ENCODE data around the gene JARID2. TPM values are rescaled to one million over a fixed set of nuclear protein-coding genes. Genes with fewer than 3 reads are reported as not detected.

The JARID2 gene
- total RNA-seq, 2 experiments from 2014 or later = 19.3 to 20.1 TPM

DNA sequence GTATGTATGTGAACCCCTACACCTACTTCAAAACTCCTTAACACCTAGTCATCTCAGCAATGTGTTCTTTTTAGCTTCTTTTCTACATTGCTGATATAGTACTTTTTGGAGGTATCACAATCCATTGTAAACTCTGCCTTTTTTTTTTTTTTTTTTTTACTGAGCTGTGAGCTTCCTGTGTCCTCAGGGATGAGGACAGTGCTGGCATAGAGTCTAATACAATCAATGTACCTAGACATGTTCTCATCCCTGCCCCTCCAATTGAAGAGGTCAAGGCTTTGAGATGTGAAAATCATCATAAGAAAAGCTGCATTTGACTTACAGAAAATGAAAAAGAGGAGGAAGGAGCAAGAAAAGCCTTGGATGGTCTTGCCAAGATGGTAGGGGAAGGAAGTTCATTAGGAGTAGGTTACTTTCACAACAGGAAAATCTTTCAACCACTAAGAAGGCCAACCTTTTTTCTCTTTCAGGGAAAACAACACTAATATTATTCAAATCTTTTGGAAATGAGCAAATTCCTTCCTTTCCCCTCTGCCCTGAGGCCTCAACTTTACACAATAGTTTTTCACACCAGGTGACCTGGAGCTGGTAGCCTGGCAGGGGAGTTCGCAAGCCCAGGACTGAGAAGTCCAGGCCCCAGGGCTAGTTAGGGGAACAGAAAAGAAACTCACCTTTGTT lies 2.8 kb upstream of the JARID2 start:
- no peak overlapping the region for H3K4me3 Mint-ChIP-seq

DNA sequence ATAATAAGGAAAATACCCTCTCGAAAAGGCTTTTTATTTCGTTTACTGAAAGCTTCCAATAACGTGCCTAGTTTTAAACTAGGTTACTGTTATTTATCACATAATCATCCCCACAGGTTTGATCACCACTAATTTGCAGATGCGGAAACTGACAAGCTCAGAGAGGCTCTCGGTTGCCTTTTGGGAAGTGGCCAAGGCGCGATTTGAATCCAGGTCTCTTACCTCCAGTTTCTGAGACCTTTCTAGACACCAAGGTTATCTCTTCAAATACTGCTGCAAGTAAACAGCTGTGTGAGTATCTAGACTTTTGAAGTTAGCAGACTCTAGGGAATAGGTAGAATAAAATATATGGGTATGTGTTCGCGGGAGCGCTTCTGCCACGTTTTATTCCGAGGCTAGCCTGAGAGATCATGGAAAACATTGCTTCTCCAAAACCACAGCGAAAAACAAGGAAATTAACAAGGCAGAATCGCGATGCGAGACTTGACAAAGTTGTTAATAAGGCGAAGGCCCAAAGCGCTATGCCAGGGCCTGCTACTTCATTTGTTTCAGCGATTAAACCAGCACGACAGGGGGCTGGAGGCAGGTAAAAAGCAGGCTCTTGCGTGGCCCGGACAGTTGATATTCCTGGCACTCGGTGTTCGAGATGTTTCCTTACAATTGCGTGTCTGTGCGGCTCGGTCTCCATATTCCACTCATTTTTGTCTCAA lies 1.8 kb upstream of the JARID2 start:
- Mint-ChIP-seq H3K4me3 (peak overlapping the region; percentile 73), H3K36me3 (peaks cover 8% of the 10 kb centered on the region), H3K27ac (peak overlapping the region; percentile 48), H3K4me1 (peaks cover 11% of the 10 kb centered on the region), H3K9me3 (no peaks in the 10 kb centered on the region), H3K27me3 (no peaks in the 10 kb centered on the region)
- no peak for DNase-seq

More for the DNA sequence above, 2.8 kb upstream of the JARID2 start:
- H3K9me3 Mint-ChIP-seq = no peaks in the 10 kb centered on the region
- H3K36me3 Mint-ChIP-seq = peaks cover 6% of the 10 kb centered on the region
- H3K27ac Mint-ChIP-seq = no peak overlapping the region
- H3K4me1 Mint-ChIP-seq = peaks cover 9% of the 10 kb centered on the region
- DNase-seq = no peak
- no peaks in the 10 kb centered on the region for H3K27me3 Mint-ChIP-seq

DNA sequence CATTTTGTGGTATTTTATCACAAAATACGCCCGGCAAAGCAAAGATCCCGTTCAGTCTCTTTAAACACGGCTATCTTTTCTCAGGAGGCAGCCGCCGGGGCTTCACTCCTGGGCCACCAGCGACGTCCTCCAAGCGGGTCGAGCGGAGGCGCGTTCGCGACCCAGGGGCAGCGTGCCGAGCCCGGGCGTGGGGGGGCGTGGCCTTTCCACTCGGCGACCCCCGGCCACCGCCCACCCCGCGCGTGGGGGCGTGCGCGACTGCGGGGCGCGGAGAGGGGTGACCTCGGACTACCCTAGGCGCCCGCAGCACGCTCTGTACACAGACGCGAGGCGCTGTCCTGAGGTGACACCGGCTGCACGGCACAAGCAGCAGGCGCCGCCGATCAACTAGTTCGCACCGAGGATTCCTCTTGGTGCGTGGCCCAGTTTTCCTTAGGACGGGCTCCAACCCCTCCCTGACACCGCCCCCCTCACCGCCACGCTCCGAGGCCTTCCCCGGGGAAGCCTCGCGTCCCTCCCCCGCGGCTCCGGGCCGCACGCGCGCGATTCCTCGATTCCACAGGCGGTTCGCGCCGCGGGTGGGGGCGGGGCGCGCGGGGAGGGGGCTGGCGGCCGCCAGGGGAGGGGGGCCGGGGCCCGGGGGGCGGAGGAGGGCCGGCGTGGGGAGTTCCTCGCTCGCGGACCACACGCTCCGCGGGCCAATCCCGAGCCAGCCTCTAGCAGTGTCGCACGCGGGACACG lies 1.1 kb upstream of the JARID2 start:
- Mint-ChIP-seq H3K4me3 (peak overlapping the region; percentile 96), H3K4me1 (peaks cover 15% of the 10 kb centered on the region), H3K9me3 (no peaks in the 10 kb centered on the region), H3K36me3 (peaks cover 8% of the 10 kb centered on the region), H3K27ac (peak overlapping the region; percentile 99), H3K27me3 (no peaks in the 10 kb centered on the region)
- DNase-seq = peak; percentile 63

DNA sequence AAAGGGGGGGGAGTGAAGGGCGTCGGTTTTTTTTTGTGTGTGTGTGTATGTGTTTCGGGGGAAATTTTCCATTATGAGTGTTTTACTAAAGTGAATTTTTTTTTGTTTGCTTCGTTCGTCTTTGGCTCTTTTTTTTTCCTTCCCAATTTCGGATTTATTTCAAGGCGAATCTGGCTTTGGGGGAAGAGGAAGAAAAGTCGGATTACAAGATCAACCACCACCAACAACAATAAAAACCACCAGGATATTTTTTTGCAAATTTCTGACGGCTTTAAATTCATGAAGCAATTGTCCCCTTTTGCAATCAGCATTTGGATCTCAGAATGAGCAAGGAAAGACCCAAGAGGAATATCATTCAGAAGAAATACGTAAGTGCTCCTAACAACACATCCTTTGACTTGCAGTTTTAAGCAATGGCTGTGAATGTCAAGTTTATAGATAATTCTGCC lies 372 bp downstream of the JARID2 start:
- no peaks in the 10 kb centered on the region for H3K9me3 Mint-ChIP-seq
- H3K4me1 Mint-ChIP-seq = peaks cover 27% of the 10 kb centered on the region
- no peaks in the 10 kb centered on the region for H3K27me3 Mint-ChIP-seq
- peak overlapping the region; percentile 96 for H3K4me3 Mint-ChIP-seq
- H3K27ac Mint-ChIP-seq = peak overlapping the region; percentile 99
- peaks cover 18% of the 10 kb centered on the region for H3K36me3 Mint-ChIP-seq
- no peak for DNase-seq

DNA sequence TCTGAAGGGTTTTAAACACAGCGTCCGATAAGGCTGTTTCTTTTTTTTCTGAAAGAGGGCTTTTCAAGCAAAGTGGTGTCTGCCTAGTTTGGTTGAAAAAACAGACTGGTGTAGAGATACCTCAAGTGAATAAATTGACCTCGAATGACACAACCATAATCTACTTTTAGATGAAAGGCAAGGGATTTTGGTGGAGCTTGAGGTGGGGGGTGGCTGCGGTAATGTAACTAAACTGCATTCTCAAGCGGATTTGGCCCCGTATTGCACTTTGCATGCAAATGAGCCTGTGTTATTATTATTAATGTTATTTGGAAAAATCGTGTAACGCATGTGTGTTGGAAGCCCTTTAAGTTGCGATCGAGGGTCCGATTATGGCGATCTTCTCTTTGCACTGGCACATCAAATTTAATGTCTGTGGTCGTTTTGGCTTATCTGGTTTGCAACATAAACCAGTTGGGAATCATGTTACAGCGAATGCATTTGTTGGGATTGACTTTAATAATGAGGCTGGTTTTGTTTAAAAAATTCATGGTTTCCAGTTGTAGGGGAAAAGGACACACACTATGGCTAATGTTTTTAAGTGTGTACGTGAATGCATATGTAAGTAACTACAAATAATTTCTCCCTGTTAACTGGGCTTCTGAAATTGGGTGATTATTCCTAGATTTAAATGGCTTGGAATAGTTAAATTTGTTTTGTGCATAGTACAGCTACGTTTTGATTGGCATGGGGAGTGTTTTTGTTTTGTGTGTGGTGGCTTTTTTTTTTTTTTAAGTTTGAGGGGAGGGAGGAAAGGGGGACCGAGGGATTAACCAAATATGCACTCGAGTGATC lies 1.0 kb downstream of the JARID2 start:
- H3K27me3 Mint-ChIP-seq = no peaks in the 10 kb centered on the region
- DNase-seq = peak; percentile 23
- H3K27ac Mint-ChIP-seq = peak overlapping the region; percentile 99
- H3K4me1 Mint-ChIP-seq = peaks cover 34% of the 10 kb centered on the region
- no peaks in the 10 kb centered on the region for H3K9me3 Mint-ChIP-seq
- H3K4me3 Mint-ChIP-seq = peak overlapping the region; percentile 96
- H3K36me3 Mint-ChIP-seq = peaks cover 24% of the 10 kb centered on the region

DNA sequence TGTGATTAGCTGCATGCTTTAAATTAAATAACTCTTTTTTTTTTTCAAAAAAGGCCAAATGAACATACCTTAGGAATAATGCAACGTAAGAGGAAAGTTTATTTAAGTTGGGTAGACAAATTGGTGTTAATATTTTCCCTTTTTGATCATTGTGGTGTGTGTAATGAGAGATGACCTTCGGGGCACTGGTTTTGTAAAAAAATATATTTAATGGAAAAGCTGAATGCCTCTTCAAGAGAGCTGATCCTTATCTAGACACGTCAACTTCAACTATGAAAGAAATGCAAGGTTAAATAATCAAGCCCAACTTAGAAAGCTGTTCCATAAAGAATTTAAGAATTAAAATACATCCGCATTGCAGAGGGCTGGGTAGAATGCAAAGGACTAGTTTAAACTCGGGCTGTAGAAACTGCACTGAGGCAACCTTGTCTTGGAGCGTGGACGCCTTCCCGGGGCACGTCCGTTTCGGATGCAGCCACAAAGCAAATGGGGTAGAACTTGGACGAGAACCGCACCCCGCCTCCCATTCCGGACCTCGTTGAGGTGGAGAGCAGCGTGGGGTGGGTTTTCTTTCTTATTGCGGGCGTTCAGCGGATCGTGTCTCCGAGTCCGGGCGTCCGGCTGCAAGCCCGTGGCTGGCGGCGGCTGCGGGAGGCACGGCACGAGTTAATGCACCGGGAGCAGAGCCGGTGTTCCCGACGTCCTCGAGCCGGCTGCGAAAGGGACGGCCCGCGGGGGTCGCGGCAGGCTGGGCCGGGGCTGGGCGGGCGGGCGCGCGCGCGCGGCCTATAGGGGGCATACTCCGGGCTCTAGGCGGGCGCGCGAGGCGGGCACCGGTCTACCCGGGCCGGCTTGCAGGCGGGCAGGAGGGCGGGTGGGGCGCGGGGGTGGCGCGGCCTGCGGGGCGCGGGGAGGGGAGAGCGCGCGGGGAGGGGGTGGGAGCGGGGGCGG lies 1.9 kb downstream of the JARID2 start:
- peaks cover 27% of the 10 kb centered on the region for H3K36me3 Mint-ChIP-seq

DNA sequence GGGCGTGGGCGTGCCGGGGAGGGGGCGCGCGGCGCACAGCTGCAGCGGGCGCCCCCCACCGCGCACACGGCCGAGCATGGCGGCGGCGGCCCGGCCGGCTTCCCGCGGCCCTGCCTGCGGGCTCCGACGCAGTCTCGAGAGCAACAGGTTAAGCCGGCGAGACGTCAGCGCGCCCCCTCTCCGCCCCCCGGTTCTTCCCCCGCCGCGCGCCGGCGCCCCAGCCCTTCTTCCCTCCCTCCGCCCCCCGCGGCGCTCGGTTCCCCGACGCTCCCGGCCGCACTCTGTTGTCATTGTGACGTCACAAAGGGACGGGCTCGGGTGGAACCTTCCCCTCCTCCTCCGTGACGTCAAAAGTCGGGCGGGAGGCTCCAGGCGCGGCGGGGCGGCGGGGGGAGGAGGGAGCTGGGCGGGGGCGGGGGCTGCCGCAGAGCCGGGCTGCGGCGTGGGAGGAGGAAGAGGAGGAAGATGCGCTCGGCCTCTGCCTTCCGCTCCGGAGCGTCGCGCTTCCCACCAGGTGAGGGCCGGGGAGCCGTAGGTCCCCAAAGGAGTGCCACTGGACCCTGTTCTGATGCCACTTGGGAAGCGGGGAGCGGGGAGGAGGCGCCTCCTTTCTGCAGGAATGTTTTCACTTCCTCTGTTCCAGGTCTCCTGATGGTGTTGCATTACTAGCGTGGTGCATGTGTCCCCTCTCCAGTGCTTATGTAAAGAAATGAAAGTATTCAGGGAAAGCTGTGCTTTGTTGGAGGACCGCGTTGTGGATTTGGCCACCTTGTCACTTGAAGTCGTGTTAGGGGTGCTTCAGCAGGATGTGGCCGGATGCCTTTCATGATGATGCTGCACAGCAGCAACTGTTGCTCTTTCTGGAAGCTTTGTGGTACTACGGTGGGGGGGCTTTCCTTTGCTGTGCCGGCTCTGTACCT lies 2.8 kb downstream of the JARID2 start:
- Mint-ChIP-seq H3K27ac (peak overlapping the region; percentile 98), H3K9me3 (no peaks in the 10 kb centered on the region), H3K4me1 (peaks cover 46% of the 10 kb centered on the region), H3K36me3 (peaks cover 34% of the 10 kb centered on the region), H3K27me3 (no peaks in the 10 kb centered on the region), H3K4me3 (peak overlapping the region; percentile 94)
- DNase-seq = peak; percentile 94

More for the DNA sequence above, 1.9 kb downstream of the JARID2 start:
- DNase-seq = peak; percentile 65
- peak overlapping the region; percentile 96 for H3K4me3 Mint-ChIP-seq
- H3K27me3 Mint-ChIP-seq = no peaks in the 10 kb centered on the region
- peaks cover 40% of the 10 kb centered on the region for H3K4me1 Mint-ChIP-seq
- H3K9me3 Mint-ChIP-seq = no peaks in the 10 kb centered on the region
- peak overlapping the region; percentile 99 for H3K27ac Mint-ChIP-seq

DNA sequence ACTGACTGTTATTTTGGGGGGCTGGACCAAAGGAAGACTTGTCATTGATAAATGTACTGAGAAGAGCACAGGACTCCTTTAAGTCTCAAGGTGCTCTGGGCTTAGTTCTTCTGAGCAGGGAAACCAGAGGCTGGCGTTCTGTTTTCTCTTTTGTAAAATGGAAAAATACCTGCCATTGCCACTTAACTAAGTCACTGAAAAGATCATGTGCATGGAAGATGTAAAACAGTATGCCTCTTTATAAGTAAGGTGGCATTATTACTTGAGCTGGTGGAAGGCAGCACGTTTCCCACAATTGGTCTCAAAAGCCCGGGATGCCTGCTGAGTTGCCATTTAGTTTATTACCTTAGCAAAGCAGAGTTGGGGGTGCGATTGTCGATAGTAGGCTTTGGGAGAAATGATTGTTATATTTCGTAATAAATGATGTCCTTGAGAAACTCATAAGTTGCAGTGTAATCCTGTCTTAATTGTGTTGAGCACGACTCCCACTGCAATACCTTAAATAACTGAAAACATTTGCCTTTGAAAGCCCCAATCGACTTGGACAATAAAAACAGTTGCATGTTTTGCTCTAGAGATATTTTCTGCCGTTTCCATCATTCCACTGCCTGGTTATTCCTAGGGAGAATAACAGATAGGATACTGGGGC lies 3.6 kb downstream of the JARID2 start:
- Mint-ChIP-seq H3K27me3 (no peaks in the 10 kb centered on the region), H3K27ac (peak overlapping the region; percentile 98), H3K4me3 (peak overlapping the region; percentile 94), H3K9me3 (no peaks in the 10 kb centered on the region), H3K36me3 (peaks cover 42% of the 10 kb centered on the region), H3K4me1 (peaks cover 50% of the 10 kb centered on the region)
- no peak for DNase-seq

DNA sequence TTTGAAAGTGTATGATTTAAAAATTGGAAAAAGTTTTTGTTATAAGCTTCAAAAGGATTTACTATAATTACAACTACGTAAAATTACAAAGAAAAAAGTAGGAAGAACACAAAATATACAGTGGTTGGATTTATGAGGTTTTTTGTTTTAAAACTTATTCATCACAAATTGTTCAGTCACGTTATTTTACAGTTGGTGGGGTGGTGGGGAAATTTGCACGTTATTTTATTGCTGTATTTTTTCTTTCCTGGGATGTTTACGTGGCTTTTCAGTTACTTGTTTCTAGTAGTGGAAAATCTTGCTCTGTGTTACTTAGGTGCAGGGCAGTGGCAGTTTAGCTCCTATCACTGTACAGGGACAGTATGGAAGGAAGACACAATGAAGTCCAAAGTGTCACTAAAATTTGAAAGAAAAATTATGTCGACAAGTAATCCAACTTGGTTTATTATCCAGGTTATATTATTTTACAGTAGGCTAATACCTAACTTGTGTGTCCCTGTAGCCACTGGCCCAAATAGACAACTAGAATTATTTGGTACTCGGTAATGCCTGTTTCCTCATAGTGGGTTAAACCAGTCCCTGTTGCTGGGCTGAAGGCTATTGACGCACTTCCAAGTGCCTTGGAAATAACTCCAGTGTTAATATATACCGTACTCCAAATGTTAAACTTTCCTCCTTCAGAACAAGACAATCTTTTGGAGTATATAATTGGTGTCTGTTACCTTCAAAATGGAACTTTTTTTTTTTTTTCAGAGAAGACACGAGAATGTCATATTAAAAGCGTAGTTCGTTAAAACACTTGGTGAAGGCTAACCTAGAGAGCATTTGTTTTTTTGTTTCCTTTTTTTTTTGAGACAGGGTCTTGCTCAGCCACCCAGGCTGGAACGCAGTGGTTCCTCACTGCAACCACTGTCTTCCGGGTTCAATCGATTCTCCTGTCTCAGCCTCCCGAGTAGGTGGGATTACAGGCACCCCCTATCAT lies 4.6 kb downstream of the JARID2 start:
- Mint-ChIP-seq H3K4me1 (peaks cover 60% of the 10 kb centered on the region), H3K36me3 (peaks cover 52% of the 10 kb centered on the region), H3K4me3 (peak overlapping the region; percentile 94), H3K9me3 (no peaks in the 10 kb centered on the region), H3K27ac (peak overlapping the region; percentile 98), H3K27me3 (no peaks in the 10 kb centered on the region)
- DNase-seq = no peak

DNA sequence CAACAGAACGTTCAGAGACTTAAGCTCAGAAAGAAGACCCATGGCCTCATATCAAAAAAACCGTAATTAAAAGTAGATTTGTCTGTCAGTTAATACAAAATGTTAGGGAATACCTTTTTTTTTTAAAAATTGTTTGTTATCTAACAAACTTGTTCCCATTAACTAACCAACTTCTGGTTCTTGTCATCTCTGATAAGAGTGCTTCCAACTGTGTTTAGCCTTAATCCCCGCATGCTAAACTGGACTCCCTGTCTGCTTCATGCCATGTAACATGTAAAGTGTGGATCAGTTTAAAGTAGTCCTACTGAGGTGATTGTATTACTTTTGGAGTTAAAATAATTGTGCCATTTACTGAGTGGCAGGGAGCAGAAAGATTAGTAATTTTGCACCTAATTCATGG lies 6.3 kb downstream of the JARID2 start:
- H3K27ac Mint-ChIP-seq = peak overlapping the region; percentile 67
- peaks cover 53% of the 10 kb centered on the region for H3K36me3 Mint-ChIP-seq
- H3K4me1 Mint-ChIP-seq = peaks cover 76% of the 10 kb centered on the region
- H3K9me3 Mint-ChIP-seq = no peaks in the 10 kb centered on the region
- peak overlapping the region; percentile 57 for H3K4me3 Mint-ChIP-seq
- DNase-seq = no peak
- H3K27me3 Mint-ChIP-seq = no peaks in the 10 kb centered on the region

DNA sequence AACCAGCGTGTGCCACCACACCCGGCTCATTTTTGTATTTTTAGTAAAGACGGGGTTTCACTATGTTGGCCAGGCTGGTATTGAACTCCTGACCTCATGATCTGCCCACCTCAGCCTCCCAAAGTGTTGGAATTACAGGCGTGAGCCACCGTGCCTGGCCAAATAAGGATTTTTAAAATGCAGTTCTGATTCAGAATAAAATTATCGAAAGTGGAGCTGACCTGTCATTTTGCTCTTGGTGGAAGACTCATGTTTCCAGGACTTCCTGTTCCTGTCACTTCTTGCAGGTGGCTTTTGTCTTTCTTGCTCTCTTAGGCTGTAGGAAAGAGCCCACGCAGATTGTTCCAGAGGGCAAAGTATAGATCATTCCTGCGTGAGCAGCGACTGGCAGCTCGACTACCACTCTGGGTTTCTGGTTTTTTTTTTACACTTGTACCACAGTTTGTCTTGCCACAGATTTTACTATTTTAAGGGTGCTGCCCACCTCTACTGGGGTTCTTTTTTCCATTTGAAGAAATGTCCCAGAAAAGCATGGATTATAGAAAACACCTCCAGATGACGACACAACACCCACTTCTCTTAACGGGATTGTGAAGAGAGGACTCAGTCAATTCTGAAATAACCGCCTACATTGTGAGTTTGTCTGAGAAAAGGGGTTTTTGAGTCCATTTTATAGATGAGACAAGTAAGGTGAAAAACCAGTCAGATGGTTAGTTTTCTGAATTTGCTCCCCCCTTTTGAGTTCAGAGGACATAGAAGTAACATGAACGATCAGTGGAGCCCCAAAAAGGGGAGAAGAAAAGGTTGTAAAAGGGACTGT lies 7.5 kb downstream of the JARID2 start:
- Mint-ChIP-seq H3K27ac (peak overlapping the region; percentile 81), H3K27me3 (no peaks in the 10 kb centered on the region), H3K36me3 (peaks cover 65% of the 10 kb centered on the region), H3K9me3 (no peaks in the 10 kb centered on the region), H3K4me3 (peak overlapping the region; percentile 57), H3K4me1 (peaks cover 88% of the 10 kb centered on the region)
- DNase-seq = no peak
